ENCODE results near the gene DNPEP.

DNA sequence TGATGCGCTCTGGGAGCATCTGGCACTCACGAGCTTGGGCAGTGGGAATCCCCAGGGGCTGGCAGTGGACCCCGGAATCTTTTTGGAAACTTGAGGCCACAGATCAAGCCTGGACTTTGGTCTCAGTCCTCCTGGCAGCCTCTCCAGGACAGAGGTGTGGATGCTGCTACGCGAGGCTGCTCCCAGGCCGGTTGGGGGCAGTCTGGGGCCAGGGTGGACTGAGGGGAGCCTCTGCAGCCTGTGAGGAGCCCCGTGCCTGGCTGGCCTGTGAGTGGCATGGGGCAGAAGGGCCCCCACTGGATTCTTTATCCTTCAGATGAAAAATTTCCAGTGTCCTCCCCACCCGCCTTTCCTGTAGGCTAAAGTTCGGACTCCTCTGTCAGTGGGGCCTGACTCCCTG lies 17.7 kb upstream of the DNPEP start:
- TF ChIP-seq SIN3A (conservative IDR thresholded peaks at IDR 0.05 in 1 of 2, IDR thresholded peaks at IDR 0.05 in 1 of 2; ENCODE audit: low read depth in 1 of 2, low read length in 2 of 2) (no peak), RNF2 (IDR thresholded peaks at IDR 0.05; ENCODE audit: borderline replicate concordance, low read depth, low read length, missing control alignments, poor library complexity, severe bottlenecking) (no peak), EZH2 (IDR thresholded peaks at IDR 0.05; ENCODE audit: low read depth, low read length, severe bottlenecking) (no peak), EP300 (IDR thresholded peaks at IDR 0.05; ENCODE audit: borderline replicate concordance in 1 of 2, low read depth in 2 of 2, low read length in 2 of 2) (no peak), CEBPB (IDR thresholded peaks at IDR 0.05; ENCODE audit: low read depth, low read length) (no peak), GABPA (IDR thresholded peaks at IDR 0.05; ENCODE audit: borderline replicate concordance, insufficient read depth, low read length) (no peak), TAF1 (IDR thresholded peaks at IDR 0.05; ENCODE audit: low read depth, low read length) (no peak), YY1 (IDR thresholded peaks at IDR 0.05; ENCODE audit: low read depth, low read length) (no peak), ASH2L (IDR thresholded peaks at IDR 0.05; ENCODE audit: low read length) (no peak), RFX5 (IDR thresholded peaks at IDR 0.05; ENCODE audit: borderline replicate concordance, low read depth, low read length) (no peak), POLR2AphosphoS5 (IDR thresholded peaks at IDR 0.05; ENCODE audit: low read depth, low read length) (no peak), RXRA (IDR thresholded peaks at IDR 0.05; ENCODE audit: insufficient read depth, low read depth, low read length) (no peak)
- TF ChIP-seq, protein P1, sequence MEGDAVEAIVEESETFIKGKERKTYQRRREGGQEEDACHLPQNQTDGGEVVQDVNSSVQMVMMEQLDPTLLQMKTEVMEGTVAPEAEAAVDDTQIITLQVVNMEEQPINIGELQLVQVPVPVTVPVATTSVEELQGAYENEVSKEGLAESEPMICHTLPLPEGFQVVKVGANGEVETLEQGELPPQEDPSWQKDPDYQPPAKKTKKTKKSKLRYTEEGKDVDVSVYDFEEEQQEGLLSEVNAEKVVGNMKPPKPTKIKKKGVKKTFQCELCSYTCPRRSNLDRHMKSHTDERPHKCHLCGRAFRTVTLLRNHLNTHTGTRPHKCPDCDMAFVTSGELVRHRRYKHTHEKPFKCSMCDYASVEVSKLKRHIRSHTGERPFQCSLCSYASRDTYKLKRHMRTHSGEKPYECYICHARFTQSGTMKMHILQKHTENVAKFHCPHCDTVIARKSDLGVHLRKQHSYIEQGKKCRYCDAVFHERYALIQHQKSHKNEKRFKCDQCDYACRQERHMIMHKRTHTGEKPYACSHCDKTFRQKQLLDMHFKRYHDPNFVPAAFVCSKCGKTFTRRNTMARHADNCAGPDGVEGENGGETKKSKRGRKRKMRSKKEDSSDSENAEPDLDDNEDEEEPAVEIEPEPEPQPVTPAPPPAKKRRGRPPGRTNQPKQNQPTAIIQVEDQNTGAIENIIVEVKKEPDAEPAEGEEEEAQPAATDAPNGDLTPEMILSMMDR (IDR thresholded peaks at IDR 0.05; ENCODE audit: control extremely low read depth in 1 of 3, insufficient read depth in 1 of 3, low read depth in 1 of 3, low read length in 3 of 3), result peak; percentile 57 to 68 (median 66)

All from H1 (cell line).